HG03439 (cell line): ENCODE data around the gene HBG2.
A peak's percentile ranks its signal among the peaks of the same experiment; 100 is the strongest.
"Not testable (repeated sequence)": the region's sequence is repeated elsewhere in the genome, so short reads cannot be mapped to it uniquely, and the experiment has no call there.

Experiments
- ATAC-seq: cut with Tn5 transposase; IDR thresholded peaks from one replicate; pipeline ENCODE4 v1.9.1; 2021; ENCODE audit warnings: mild to moderate bottlenecking, moderate library complexity; ENCODE audit not compliant: unreplicated experiment

HBG2 gene

GRCh38 chr11:5282628-5283027 lies 28.0 kb upstream of the HBG2 start:
- ATAC-seq, result no peak

DNA sequence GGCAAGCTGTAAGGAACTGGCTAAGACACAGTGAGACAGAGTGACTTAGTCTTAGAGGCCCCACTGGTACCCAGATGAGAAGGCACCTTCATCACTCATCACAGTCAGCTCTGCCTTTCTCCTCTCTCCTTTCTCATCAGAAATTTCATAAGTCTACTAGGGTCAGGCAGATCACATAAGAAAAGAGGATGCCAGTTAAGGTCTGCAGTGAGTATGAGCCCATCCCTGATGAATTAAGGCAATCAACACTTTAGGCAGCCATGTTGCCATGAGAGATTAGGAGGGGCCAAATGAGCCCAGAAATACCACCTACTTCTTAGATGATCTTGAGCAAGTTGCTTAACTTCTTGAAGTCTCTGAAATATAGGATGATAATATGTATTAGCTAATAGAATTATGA lies 27.0 kb upstream of the HBG2 start:
- no peak for ATAC-seq

DNA sequence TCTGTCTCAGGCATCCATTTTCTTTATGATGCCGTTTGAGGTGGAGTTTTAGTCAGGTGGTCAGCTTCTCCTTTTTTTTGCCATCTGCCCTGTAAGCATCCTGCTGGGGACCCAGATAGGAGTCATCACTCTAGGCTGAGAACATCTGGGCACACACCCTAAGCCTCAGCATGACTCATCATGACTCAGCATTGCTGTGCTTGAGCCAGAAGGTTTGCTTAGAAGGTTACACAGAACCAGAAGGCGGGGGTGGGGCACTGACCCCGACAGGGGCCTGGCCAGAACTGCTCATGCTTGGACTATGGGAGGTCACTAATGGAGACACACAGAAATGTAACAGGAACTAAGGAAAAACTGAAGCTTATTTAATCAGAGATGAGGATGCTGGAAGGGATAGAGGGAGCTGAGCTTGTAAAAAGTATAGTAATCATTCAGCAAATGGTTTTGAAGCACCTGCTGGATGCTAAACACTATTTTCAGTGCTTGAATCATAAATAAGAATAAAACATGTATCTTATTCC lies 26.1 kb upstream of the HBG2 start:
- ATAC-seq, result peak; percentile 85

DNA sequence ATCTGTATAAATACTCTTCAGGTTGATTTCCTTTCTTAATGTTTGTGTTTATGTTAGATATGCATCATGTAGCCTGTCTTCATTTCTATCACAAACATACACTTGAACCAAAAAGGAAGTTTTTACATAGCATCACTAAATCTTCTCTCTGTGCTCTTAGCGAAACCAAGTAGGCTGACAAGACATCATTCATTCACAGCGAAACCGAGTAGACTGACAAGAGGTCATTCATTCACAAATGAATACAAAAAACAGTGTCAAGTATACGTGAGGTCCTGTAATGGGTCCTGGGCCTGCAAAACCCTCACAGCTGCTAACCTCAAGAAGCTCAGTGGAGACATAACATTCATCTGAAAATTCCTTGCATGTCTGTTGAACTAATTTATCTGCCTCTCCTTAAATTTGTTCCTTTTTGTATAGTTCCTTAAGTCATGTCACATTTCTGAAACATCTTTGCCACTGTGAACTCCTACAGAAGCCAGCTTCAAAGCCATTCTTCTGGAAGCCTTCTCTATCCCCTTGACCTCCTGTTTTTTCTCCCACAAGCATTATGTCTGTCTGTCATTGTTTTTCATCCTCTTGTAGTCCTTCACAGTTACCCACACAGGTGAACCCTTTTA lies 25.0 kb upstream of the HBG2 start:
- no peak for ATAC-seq

GRCh38 chr11:5277807-5278382 lies 23.3 kb upstream of the HBG2 start:
- ATAC-seq, result peak; percentile 45

GRCh38 chr11:5276697-5277096 lies 22.1 kb upstream of the HBG2 start:
- no peak for ATAC-seq

GRCh38 chr11:5275369-5276110 lies 21.0 kb upstream of the HBG2 start:
- ATAC-seq, result no peak

- ATAC-seq, result no peak
Measured at GRCh38 chr11:5274395-5274794, 19.8 kb upstream of the HBG2 start.

DNA sequence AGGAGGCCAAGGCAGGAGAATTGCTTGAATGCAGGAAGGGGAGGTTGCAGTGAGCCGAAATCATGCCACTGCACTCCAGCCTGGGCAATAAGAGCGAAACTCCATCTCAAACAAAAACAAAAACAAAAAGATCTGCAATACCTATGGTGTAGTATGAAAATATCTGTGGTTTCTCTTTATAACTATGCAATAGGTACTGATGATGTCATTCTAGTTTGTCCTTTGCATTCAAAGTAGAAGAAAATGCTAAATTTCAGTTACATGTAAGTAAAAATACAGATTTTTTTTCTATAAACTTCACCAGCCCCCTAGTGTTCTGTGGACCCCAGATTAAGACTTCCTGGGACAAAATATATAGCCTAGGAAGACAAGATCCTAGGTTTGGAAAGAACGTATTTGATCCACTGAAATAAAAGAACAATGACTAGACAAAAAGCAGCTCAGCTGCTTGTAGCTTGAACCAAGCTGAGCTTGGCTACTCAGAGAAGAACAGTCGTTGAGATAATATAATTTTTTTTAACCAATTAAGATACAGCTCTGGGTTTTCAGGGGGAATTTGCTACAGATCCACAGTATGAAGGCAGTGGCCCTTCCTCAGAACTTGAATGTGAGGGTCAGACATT lies 17.9 kb upstream of the HBG2 start:
- no peak for ATAC-seq

DNA sequence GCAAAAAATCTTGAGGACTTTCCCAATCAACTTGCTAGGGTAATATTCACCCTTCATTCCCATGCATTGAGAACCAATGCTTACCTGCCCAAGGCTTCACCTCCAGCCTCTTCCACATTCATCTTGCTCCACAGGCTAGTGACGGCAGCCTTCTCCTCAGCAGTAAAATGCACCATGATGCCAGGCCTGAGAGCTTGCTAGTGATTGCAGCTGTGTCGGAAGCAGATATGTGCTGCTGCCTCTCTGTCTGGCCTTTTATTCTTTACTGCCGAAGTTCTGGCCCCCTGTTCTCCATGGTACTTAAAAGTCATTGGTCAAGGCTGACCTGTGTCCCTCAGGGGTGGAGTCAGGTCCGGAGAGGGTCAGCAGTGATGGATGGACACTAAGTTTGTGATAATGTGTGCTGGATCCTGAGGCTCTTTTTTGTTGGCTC lies 15.2 kb upstream of the HBG2 start, which contains the start of gene HBE1:
Gene HBE1 (minus strand): TSS at position 231 of the 433 bp plus-strand sequence. CDS start 55 bp downstream, at position 176.
- ATAC-seq, result no peak

GRCh38 chr11:5267033-5267563 lies 12.5 kb upstream of the HBG2 start:
- no peak for ATAC-seq

- ATAC-seq, result no peak
Measured at GRCh38 chr11:5266609-5267008, 12.0 kb upstream of the HBG2 start.

DNA sequence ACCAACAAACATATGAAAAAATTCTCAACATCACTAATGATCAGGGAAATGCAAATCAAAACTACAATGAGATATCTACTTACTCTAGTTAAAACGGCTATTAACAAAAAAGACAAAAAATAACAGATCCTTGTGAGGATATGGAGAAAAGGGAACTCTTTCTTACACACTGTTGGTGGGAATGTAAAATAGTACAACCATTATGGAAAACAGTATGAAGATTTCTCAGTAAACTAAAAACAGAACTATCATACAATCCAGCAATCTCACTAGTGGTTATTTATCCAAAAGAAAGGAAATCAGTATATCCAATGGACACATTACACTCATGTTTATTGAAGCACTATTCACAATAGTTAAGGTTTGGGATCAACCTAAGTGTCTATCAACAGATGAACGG lies 11.3 kb upstream of the HBG2 start:
- ATAC-seq, result no peak

GRCh38 chr11:5258543-5259262 lies 4.1 kb upstream of the HBG2 start:
- ATAC-seq, result no peak

GRCh38 chr11:5257296-5257695 lies 2.7 kb upstream of the HBG2 start:
- no peak for ATAC-seq

DNA sequence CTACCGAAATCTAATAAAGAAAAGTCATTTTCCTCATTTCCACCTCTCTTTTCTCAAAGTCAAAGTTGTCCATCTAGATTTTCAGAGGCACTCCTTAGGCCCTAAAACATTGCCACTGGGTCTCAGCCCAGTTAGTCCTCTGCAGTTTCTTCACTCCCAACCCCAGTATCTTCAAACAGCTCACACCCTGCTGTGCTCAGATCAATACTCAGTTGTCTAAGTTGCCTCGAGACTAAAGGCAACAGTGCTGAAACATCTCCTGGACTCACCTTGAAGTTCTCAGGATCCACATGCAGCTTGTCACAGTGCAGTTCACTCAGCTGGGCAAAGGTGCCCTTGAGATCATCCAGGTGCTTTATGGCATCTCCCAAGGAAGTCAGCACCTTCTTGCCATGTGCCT lies 558 bp downstream of the HBG2 start:
- not testable (repeated sequence) for ATAC-seq

- not testable (repeated sequence) for ATAC-seq
Measured at GRCh38 chr11:5253440-5253839, 1.1 kb downstream of the HBG2 start.

DNA sequence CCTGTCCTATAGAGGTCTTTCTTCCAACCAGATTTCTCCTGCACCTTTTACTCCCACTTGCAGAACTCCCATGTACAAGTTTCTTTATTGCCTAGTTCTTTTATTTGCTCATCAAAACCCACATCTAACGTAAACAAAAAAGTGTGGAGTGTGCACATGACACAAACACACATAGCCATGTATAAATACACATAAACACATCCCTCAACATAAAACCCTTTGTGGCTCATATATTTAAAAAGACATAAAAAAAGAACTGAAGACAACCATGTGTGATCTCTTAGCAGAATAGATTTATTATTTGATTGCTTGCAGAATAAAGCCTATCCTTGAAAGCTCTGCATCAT lies 1.7 kb downstream of the HBG2 start:
- ATAC-seq, result no peak

- no peak for ATAC-seq
Measured at GRCh38 chr11:5252192-5252918, 2.2 kb downstream of the HBG2 start.

DNA sequence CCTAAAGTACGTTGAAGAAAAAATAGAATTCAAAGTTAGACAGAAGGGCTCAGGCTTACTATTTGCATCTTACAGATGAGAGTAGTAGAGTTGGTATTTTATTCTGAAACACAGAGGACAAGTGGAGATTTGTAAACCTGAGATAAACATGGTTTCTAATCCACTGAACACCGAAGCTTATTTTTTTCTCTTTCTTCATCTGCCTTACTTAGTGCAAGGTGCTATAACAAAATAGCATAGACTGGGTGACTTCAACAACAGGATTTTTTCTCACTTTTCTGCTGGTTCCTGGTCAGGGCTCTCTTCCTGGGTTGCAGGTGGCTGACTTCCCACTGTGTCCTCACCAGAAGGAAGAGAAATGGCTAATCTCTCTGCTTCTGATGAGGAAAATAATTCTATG lies 2.8 kb downstream of the HBG2 start:
- ATAC-seq, result no peak
